Inferior parietal cortex (tissue), 1 donor: ENCODE results near the gene CHIC2.
"Not testable (repeated sequence)": the region's sequence is repeated elsewhere in the genome, so short reads cannot be mapped to it uniquely, and the experiment has no call there.

Experiments used
- DNase-seq: peaks from one replicate; pipeline ENCODE4 v3.0.0-alpha.2; 2016; ENCODE audit errors: extremely low spot score

Gene CHIC2

DNA sequence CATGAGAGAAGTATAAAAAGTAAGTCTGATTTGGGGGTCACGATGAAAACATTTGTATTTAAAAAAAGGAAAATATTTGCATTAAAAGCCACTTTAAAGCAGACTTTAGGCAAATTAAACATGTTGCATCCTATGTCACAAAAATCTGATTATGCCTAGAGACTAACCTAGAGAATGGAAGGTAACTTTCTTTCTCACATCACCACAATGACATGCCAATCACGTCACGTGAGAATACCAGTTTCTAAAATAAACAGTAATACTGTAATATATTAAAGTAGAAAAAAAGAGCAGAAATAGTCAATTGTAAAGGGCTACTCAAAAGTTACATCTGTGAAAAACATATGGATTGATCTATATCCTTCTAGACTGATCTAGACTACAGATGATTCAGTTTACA lies 3.3 kb downstream of the CHIC2 start:
- no peak for DNase-seq

DNA sequence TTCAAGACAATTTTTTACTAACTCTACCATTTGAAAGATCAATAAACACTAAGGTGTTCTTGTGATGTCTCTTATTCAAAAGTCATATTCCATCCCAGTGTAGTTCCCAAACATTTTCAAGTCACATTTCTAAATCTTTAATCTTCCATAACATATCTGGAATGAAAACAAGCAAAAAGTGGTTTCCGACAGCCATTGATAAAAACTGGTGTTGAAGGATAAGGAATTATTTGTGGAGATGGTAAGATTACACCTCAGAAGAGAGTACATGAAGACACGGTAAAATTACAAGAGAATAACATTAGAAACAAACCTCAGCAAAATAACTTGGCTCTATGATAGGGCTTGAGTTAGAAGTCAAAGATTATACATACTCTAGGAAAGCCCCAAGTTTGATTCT lies 4.3 kb downstream of the CHIC2 start:
- DNase-seq = no peak

DNA sequence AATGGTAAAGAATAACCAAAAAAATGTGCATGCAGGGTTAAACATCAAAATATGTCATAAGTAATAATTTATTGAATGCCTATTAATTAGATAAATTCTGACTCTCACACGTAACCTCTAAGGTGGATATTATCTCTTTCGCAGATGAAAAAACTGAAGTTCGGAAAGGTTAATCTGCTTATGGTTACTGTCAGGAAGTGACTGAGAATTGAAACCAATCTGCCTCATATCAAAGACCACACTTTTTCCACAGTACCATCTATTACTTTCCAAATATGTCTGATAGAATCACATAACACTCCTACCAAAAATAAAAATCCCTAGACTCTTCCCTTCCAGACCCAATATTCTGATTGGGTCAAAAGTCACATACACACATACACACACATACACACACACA lies 6.2 kb downstream of the CHIC2 start:
- no peak for DNase-seq

DNA sequence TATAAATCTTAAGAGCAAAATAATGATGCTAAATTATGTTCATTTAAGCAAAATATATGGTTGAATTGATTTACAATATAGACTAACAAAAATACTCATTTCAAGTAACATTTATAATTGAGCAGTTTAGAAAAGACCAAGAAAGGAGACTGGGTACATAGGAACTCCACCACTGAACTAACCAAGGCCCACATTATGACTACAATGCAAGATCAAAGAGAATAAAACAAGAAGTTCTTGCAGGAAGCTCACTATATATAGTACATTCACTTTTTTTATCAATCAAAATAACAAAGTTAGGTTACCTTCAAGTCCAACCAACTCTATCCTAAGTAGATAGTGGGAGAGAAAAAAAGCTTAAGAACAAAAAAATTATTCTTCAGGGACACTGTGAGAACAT lies 8.0 kb downstream of the CHIC2 start:
- DNase-seq = no peak

DNA sequence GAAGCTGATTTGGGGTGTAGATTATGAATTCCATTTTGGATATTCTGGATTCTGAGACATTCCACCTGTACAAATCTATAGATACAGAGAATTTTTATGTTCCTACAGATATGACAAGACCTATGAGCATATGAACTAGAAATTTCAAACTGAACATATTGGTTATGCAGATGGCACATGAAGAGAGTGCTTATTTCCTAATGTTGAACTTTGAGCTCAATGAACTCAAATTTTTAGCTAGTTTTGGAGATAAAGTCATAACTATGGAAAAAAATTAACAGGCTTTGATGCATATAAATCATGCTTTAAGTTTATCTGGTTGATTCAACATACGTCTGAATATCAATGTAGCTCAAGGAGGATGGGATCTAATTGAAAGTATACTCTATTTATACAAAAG lies 8.9 kb downstream of the CHIC2 start:
- DNase-seq = no peak

DNA sequence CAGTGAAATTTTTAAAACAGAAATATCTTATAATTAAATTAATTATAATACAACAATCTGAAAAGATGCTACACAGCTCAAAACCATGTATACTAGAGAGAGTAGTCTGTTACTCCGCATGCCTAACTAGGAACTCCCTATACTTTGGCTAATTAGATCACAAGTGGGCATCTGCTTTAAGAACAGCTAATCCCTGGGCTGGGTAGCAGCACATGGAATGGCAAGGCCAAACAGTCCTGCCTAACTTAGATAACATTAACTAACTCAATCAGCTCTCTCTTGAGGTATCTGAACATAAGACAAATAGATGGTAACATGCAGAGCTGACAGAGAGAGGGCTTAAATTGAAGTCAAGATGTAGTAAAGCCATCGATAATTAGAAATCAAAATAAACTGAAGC lies 9.9 kb downstream of the CHIC2 start:
- no peak for DNase-seq

DNA sequence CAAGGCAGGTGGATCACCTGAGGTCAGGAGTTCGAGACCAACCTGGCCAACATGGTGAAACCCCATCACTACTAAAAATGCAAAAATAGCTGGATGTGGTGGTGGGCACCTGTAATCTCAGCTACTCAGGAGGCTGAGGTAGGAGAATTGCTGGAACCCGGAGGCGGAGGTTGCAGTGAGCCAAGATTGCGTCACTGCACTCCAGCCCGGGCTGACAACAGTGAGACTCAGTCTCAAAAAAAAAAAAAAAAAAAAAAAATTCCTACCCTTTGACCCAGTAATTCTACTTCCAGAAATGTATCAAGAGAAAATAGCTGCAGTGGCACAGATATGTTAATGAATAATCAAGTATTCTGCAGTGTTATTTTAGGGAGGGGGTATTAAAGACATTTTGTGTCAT lies 11.1 kb downstream of the CHIC2 start:
- not testable (repeated sequence) for DNase-seq

DNA sequence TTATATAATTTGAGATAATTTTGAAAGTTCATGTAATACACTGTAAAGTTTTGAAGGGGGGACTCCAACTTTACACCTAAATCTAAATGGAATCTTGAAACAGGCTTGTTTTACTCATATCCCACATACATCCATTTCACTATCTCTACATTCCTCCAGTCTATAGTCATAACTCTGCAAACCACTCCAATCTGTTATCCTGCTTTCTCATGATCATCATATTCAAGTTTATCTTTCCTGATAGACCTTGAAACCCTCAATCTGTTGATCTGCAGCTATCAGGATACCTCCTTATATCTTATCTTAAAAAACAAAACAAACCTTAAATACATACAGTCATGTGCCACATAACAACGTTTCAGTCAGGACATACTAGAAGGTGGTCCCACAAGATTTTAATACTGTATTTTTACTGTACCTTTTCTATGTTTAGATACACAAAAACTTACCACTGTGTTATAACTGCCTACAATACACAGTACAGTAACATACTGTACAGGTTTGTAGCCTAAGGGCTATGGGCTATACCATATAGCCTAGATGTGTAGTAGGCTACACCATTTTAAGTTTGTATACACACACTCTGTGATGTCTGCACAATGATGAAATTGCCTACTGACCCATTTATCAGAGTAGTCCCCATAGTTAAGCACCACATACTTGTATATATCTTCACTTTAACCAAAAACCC lies 14.0 kb downstream of the CHIC2 start:
- no peak for DNase-seq

DNA sequence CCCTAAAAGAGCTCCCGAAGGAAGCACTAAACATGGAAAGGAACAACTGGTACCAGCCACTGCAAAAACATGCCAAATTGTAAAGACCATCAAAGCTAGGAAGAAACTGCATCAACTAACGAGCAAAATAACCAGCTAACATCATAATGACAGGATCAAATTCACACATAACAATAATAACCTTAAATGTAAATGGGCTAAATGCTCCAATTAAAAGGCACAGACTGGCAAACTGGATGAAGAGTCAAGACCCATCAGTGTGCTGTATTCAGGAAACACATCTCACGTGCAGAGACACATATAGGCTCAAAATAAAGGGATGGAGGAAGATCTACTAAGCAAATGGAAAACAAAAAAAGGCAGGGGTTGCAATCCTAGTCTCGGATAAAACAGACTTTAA lies 20.8 kb downstream of the CHIC2 start:
- not testable (repeated sequence) for DNase-seq

DNA sequence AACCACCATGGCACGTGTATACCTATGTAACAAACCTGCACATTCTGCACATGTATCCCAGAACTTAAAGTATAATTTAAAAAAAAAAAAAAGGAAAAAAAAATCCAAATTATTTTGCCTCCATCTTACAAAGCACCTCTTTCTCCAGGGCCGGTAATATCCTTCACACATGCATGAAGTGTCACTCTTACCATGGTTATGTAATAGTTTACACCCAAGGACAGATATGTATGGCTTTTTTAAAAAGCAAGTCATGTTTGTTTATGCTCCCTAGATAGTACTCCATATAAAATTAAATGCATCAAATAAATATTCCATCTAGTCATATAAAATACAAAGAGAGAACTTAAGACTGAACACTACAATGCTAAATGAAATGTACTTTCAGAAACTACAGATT lies 22.5 kb downstream of the CHIC2 start:
- no peak for DNase-seq

DNA sequence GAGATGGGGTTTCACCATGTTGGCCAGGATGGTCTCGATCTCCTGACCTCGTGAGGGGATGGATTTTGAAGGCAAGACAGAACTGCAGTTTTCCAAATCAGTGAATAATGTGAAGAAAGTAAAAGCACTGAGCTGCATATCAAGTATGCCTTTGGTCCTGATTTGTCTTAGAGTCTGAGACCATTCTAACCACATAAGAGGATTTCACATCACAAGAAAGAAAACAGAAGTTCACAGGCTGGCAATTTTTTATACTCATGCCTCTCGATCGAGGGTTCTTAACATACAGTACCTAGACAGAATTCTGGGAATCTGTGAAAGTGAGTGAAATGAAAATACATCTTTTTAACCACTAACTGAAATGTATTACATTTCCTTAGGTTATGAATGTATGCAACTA lies 23.3 kb downstream of the CHIC2 start:
- no peak for DNase-seq

DNA sequence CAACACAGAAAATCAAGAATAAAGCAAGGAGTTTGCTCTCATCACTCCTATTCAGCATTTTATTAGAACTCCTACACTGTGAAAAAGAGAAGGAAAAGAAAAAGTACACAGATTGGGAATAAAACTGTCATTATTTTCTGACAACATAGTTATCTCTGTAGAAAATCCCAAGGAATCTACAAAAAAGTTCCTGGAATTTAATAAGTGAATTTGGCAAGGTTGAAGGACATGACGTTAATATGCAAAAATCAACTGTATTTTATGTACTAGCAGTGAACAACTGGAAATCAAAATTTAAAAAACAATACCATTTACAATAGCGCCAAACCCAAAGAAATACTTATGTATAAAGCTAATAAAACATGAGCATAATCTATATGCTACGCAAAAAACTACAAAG lies 26.3 kb downstream of the CHIC2 start:
- no peak for DNase-seq

DNA sequence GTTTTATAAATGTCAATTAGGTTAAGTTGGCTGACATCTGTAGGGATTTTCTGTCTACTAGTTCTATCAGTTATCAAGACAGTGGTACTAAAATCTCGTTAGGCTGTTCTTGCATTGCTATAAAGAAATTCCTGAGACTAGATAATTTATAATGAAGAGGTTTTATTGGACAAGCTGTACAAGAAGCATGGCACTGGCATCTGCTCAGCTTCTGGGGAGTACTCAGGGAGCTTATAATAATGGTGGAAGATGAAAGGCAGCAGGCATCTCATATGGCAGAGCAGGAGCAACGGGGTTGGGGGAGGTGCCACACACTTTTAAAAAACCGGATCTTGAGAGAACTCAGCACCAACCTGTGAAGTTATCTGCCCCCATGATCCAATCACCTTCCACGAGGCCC lies 28.2 kb downstream of the CHIC2 start:
- DNase-seq = no peak

DNA sequence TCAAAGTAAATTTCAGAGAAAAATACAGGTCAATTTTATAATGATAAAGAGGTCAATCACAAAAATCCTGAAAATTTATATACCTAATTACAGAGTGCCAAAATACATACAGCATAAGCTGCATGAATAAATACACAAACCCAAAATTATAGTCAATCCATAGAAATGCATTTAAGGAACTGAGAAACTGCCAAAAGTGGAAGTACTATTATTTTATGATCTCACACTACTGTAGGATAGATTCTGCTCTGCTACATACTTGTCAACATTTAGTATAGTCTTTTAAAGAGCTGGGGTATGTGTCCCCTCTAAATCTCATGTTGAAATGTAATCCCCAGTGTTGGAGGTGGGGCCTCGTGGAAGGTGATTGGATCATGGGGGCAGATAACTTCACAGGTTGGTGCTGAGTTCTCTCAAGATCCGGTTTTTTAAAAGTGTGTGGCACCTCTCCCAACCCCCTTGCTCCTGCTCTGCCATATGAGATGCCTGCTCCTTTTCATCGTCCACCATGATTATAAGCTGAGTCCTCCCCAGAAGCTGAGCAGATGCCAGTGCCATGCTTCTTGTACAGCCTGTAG lies 31.8 kb downstream of the CHIC2 start:
- DNase-seq = no peak

DNA sequence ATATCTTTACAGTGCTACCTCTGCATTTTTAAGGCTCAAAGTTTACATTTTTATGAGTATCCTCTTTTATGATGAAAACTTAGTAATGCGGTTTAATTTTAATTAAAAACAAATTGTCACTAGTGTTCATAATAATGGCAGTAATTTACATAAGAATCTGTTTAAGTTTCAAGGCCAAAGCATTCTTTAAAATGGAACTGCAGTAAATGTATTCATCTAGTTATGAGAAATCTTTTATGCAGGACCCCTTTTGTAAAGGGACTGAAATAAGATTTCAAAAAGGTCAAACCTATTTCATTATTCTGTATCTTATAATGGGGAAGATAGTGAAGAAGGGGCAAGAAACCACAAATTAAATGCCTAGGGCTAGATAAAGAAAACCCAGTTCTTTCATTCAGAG lies 37.1 kb downstream of the CHIC2 start:
- no peak for DNase-seq

DNA sequence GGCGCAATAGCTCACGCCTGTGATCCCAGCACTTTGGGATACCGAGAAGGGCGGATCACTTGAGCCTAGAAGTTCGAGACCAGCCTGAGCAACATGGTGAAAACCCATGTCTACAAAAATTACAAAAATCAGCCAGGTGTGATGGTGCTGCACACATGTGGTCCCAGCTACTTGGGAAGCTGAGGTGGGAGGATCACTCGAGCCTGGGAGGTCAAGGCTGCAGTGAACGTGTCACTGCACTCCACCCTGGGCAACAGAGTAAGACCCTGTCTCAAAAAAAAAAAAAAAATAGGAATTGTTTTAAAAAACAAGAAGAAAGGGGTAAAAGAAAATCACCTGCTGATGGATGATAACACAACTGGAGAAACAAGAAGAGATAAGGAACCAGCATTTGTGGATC lies 38.8 kb downstream of the CHIC2 start:
- DNase-seq = no peak

DNA sequence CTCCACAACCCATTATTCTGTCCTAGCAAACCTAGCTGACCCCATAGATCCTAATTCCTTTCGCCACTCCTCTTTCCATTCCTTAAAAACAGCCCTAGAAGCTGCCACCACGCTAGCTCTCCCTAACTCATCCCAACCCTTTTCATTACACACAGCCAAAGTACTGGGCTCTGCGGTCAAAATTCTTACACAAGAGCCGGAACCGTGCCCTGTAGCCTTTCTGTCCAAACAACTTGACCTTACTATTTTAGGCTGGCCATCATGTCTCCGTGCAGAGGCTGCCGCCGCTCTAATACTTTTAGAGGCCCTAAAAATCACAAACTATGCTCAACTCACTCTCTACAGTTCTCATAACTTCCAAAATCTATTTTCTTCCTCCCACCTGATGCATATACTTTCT lies 41.4 kb downstream of the CHIC2 start:
- DNase-seq = not testable (repeated sequence)

DNA sequence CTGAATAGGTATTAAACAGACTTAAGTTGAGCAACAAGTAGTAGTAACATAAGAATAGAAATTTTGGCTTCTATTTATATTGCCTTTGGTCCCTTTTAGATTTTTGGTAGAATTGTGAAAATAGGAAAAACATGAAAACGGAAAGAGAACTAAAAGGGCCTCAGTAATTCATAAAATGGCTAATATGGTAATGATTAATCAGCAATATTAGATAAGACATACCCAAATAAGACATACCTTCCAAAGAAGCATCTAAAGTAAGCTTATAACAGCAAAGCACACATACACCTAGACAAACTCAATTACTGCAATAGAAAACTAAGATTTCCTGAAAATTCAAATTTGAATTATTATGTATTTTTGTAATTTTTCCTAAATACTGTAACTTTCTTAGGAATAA lies 46.4 kb downstream of the CHIC2 start:
- DNase-seq = no peak

DNA sequence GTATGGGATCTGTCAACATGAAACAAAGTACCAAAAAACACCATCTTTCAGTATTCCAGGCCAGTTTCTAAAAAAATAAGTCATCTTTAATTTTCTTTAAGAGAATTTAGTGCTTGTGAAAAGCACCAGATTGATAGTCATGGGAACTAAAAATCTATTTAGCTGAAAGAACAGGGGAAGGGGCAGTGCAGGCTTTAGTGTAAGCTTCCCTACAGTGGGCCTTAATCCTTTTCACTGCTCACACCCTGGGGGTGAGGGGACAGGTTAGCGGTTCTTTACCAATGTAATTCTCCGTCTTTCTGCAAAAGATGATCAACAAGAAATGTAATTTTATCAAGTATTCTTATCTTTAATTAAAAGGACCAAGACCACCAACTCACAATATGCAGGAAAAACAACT lies 47.1 kb downstream of the CHIC2 start:
- no peak for DNase-seq

DNA sequence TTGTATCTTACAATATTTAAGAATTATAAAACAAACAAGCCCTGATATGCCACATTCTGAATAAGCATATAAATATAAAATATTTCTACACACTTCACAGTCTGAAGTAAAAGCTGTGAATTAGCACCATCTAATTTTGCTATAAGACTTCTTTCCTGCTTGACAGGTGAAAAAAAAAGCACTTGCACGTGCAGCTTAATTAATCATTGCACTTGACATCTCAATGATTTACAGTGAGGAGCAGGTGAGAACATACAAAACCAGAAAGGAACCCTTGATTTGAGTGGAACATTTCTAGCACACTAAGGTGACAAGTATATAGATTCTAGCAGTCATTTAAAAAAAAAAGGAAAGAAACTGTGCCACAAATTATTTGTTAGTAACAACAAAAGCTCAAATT lies 47.9 kb downstream of the CHIC2 start:
- no peak for DNase-seq

DNA sequence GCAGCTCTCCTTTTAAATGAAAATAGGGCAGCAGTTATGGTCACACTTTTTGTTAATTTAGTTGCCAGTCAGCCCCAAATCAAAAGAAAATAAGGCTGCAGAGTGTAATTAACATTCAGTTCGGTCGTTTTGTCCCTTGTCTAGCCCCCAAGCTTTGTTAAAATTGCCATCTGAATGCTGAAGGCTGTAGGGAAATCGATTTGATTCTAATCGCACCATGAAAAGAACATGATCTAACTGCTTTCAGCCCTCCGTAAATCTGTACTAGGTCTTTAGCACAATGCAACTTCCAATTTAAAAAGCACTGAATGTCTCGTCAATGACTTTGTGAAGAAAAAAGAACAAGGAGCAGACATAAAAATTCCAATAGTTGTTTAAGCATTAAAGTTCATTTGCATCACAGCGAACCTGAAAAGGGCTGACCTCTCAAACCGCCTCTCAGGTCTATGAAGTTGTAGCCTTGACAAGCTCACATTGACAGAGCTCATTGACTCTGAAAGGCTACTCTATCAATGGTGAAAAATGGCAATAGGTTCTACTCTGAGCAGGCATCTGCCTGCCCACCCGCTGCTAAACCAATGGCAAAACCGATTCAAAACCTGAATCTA lies 48.9 kb downstream of the CHIC2 start:
- DNase-seq = no peak

DNA sequence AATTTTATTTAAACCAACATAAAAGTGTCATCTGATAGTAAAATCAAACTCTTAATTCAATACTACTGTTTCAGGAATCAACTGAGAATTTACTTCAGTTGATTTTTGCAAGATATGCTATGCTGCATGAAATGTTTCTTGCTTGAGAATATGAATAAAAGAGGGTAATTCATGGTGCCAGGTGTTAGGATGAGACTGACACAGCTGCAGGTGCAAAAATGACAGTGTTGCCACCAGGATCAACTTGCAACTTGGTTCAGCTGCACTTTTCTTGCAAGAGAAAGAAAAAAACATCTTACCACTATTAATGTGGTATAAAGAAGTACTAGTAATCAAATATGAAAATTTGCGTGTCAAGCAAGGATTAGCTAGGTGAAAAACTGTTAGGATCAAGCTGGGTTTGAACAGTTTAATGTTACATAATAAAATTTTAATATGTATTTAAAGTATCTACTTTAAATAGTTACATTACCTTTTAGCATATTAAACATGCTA lies 49.7 kb downstream of the CHIC2 start:
- DNase-seq = no peak

DNA sequence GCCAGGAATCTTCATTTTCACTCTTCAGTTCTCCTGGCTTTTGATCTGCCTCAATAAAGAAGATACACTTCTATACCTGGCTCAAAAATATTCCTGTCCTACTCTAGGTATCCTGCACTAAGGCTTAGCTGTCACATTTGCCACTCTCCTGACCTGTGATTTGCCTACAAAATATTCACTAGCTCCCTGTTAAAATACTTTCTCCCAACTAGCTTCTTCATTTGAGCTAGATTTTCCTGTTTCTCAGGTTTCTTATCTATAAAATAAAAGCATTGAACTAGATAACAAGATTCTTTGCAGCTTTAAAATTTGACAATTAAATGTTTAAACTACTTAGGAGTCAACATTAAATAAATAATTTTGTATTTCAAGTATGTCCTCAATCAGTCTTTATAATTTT lies 53.2 kb downstream of the CHIC2 start:
- DNase-seq = no peak

DNA sequence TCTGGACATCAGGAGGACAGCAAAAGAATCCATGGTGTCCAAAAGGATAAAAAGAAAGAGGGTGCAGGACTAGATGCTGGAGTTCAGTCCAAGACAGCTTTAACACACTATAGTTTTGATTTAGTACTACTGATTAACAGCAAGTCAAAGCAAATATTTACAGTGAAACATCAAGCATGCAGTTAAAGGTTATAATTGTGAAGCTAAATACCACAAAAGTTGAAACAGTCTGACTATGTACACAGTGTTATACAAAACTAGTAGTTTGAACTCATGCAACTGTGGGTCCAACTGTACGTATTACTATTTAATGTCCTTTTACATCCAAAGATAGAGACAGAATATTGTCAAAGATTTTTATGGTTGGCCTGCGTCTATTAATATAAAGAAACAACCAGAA lies 57.6 kb downstream of the CHIC2 start:
- DNase-seq = no peak
